HS-5 (cell line): Measurements from ENCODE around the gene F11R.
"Not testable (repeated sequence)": the region's sequence is repeated elsewhere in the genome, so short reads cannot be mapped to it uniquely, and the experiment has no call there.

Source experiments
- DNase-seq: peaks from one replicate; pipeline ENCODE4 v3.0.0-alpha.2; 2012; ENCODE audit warnings: low read depth

F11R gene

GRCh38 chr1:161013131-161013487, 7.8 kb downstream of the F11R start:
- DNase-seq = no peak

GRCh38 chr1:161012420-161012819, 8.5 kb downstream of the F11R start:
- DNase-seq = no peak

- DNase-seq = no peak
Observed at GRCh38 chr1:161009602-161010211, 11.2 kb downstream of the F11R start.

- DNase-seq = no peak
Observed at GRCh38 chr1:161008869-161009510, 12.0 kb downstream of the F11R start.

GRCh38 chr1:161007369-161007768, 13.6 kb downstream of the F11R start:
- DNase-seq = no peak

GRCh38 chr1:161006563-161006962, 14.4 kb downstream of the F11R start:
- DNase-seq = no peak

GRCh38 chr1:161001525-161001924, 19.4 kb downstream of the F11R start:
- no peak for DNase-seq

- no peak for DNase-seq
Observed at GRCh38 chr1:161000736-161001480, 20.0 kb downstream of the F11R start.

- DNase-seq = no peak
Observed at GRCh38 chr1:160999376-160999775, 21.6 kb downstream of the F11R start.

GRCh38 chr1:160997323-160998038, 23.5 kb downstream of the F11R start:
- no peak for DNase-seq

- peak; percentile 62 for DNase-seq
Observed at GRCh38 chr1:160996178-160996577, 24.8 kb downstream of the F11R start.

- peak; percentile 37 for DNase-seq
Observed at GRCh38 chr1:160993544-160994193, 27.3 kb downstream of the F11R start.

- not testable (repeated sequence) for DNase-seq
Observed at GRCh38 chr1:160992036-160992435, 28.9 kb downstream of the F11R start.

- no peak for DNase-seq
Observed at GRCh38 chr1:160987359-160988050, 33.4 kb downstream of the F11R start.

- no peak for DNase-seq
Observed at GRCh38 chr1:160985723-160986122, 35.2 kb downstream of the F11R start.

- no peak for DNase-seq
Observed at GRCh38 chr1:160981584-160982411, 39.2 kb downstream of the F11R start.

GRCh38 chr1:160979286-160979685, 41.7 kb downstream of the F11R start:
- no peak for DNase-seq

GRCh38 chr1:160978510-160978927, 42.4 kb downstream of the F11R start:
- no peak for DNase-seq

- no peak for DNase-seq
Observed at GRCh38 chr1:160975026-160975425, 45.9 kb downstream of the F11R start.

GRCh38 chr1:160973491-160973890, 47.5 kb downstream of the F11R start:
- DNase-seq = no peak

GRCh38 chr1:160972939-160973338, 48.0 kb downstream of the F11R start:
- no peak for DNase-seq
